ENCODE results near the gene GTPBP10. TPM values are rescaled to one million over a fixed set of nuclear protein-coding genes. Genes with fewer than 3 reads are reported as not detected.

The GTPBP10 gene
- total RNA-seq, 1 experiment from 2014 or later: 18.5 TPM

GRCh38 chr7:90311175-90311574 lies 35.3 kb upstream of the GTPBP10 start:
- H3K9me3 Mint-ChIP-seq: no peaks in the 10 kb centered on the region
- TF ChIP-seq ZNF281 (CRISPR knock-in tag; IDR thresholded peaks at IDR 0.05) (no peak), RELA (CRISPR knock-in tag; IDR thresholded peaks at IDR 0.05; ENCODE audit: borderline replicate concordance) (no peak), OVOL2 (CRISPR knock-in tag; IDR thresholded peaks at IDR 0.05; ENCODE audit: borderline replicate concordance) (no peak), IRF1 (CRISPR knock-in tag; IDR thresholded peaks at IDR 0.05) (no peak), ESRRA (CRISPR knock-in tag; IDR thresholded peaks at IDR 0.05; ENCODE audit: borderline replicate concordance) (no peak), ZNF263 (CRISPR knock-in tag; IDR thresholded peaks at IDR 0.05; ENCODE audit: low read depth) (no peak), NR1H2 (CRISPR knock-in tag; IDR thresholded peaks at IDR 0.05) (no peak), TP53 (CRISPR knock-in tag; IDR thresholded peaks at IDR 0.05) (no peak), CREB1 (CRISPR knock-in tag; IDR thresholded peaks at IDR 0.05) (no peak), NFATC4 (CRISPR knock-in tag; IDR thresholded peaks at IDR 0.05) (no peak), ETV6 (CRISPR knock-in tag; IDR thresholded peaks at IDR 0.05) (no peak), PRRX2 (CRISPR knock-in tag; IDR thresholded peaks at IDR 0.05) (no peak), E2F4 (CRISPR knock-in tag; IDR thresholded peaks at IDR 0.05; ENCODE audit: borderline replicate concordance, low read depth) (no peak), ATF1 (CRISPR knock-in tag; IDR thresholded peaks at IDR 0.05) (no peak), ZNF512 (CRISPR knock-in tag; IDR thresholded peaks at IDR 0.05; ENCODE audit: borderline replicate concordance) (no peak), ZNF219 (CRISPR knock-in tag; IDR thresholded peaks at IDR 0.05; ENCODE audit: borderline replicate concordance) (no peak)
- no peak for DNase-seq (ENCODE audit: low spot score)
- H3K4me3 Mint-ChIP-seq: no peak overlapping the region
- CTCF ChIA-PET: interaction anchor here (3.1 kb wide), 1 partner anchor 116 kb away, joined by 39 read pairs; no protein-coding TSS in a partner anchor
- H3K27ac Mint-ChIP-seq: no peak overlapping the region
- POLR2A ChIA-PET: no interaction called here
- ATAC-seq: no peak
- H3K4me1 Mint-ChIP-seq: no peaks in the 10 kb centered on the region
- H3K36me3 Mint-ChIP-seq: no peaks in the 10 kb centered on the region
- H3K27me3 Mint-ChIP-seq (ENCODE audit: low read depth): no peaks in the 10 kb centered on the region

GRCh38 chr7:90312745-90313144 lies 33.8 kb upstream of the GTPBP10 start:
- no peaks in the 10 kb centered on the region for H3K9me3 Mint-ChIP-seq
- no peak overlapping the region for H3K27ac Mint-ChIP-seq
- H3K36me3 Mint-ChIP-seq: no peaks in the 10 kb centered on the region
- peaks cover 3% of the 10 kb centered on the region for H3K27me3 Mint-ChIP-seq (ENCODE audit: low read depth)
- ChIA-PET POLR2A (no interaction called here), CTCF (interaction anchor here (0.7 to 3.1 kb wide), 15 partner anchors 9 to 159 kb away, joined by 3 to 39 read pairs (median 4); partner anchors contain the start of genes GTPBP10, STEAP1 and STEAP2)
- no peaks in the 10 kb centered on the region for H3K4me1 Mint-ChIP-seq
- DNase-seq (ENCODE audit: low spot score): no peak
- no peak overlapping the region for H3K4me3 Mint-ChIP-seq
- ATAC-seq: peak; percentile 59; the same call in 1 of the 2 replicates
- TF ChIP-seq CTCF (IDR thresholded peaks at IDR 0.05): no peak
- no peak for TF ChIP-seq ARID4B (CRISPR knock-in tag; IDR thresholded peaks at IDR 0.05; ENCODE audit: borderline replicate concordance)
- TF ChIP-seq ERG (CRISPR knock-in tag; IDR thresholded peaks at IDR 0.05): no peak
- TF ChIP-seq ZBTB43 (CRISPR knock-in tag; IDR thresholded peaks at IDR 0.05): no peak
- no peak for TF ChIP-seq ZNF138 (CRISPR knock-in tag; conservative IDR thresholded peaks at IDR 0.05)
